Thyroid gland (tissue), 4 donors: ENCODE results near the gene SCYL3. TPM values are rescaled to one million over a fixed set of nuclear protein-coding genes. Genes with fewer than 3 reads are reported as not detected.

Experiments used
- DNase-seq, 2 donors: peaks; one replicate each; pipeline ENCODE4 v3.0.0-alpha.2; 2019
- H3K27ac ChIP-seq, 3 donors: fragments of 200-600 bp; sonication (generic); 1 replicate in 2 of 3; 2 replicates in 1 of 3; pipeline ENCODE4 v1.5.1; 2016 to 2019; ENCODE audit warnings: mild to moderate bottlenecking in 1 of 3, moderate library complexity in 1 of 3
- H3K27me3 ChIP-seq: fragments of 200-600 bp; sonication (generic); one replicate; pipeline ENCODE4 v1.5.1; 2019
- H3K36me3 ChIP-seq, 2 donors: fragments of 200-600 bp; sonication (generic); one replicate each; pipeline ENCODE4 v1.5.1; 2016 to 2019
- H3K4me1 ChIP-seq, 2 donors: fragments of 200-600 bp; sonication (generic); one replicate each; pipeline ENCODE4 v1.5.1; 2017 to 2019
- H3K4me3 ChIP-seq, 3 donors: fragments of 200-600 bp; sonication (generic); replicated peaks in 1 of 3; 1 replicate in 2 of 3; 2 replicates in 1 of 3; pipeline ENCODE4 v1.5.1; 2016; ENCODE audit warnings: mild to moderate bottlenecking in 1 of 3
- H3K9me3 ChIP-seq: fragments of 200-600 bp; sonication (generic); one replicate; pipeline ENCODE4 v1.5.1; 2017
- POLR2A ChIP-seq, 2 donors: fragments of 450-650 bp; IDR thresholded peaks; one replicate each; pipeline ENCODE4 v1.6.1; 2017; ENCODE audit warnings: antibody characterized with exemption in 2 of 2, mild to moderate bottlenecking in 2 of 2, moderate library complexity in 1 of 2
- WGBS, 2 donors: methylation state at CpG; one replicate each; pipeline ENCODE4 v1.1.5; 2017; 5-methylcytosine and 5-hydroxymethylcytosine counted together
- intact Hi-C: fragments of 100-400 bp; cut with DNase I; formaldehyde crosslinking; loops from one replicate; pipeline ENCODE4 v1.15.1; 2023
- total RNA-seq, 4 donors: library from RNA; depleted of rRNA; stranded (reverse); fragments of >200 nt; gene quantifications; one replicate each; pipeline ENCODE4 v1.2.3, GENCODE V29; 2016
- TF ChIP-seq, protein P1 (sequence below), 6 experiments: fragments of 200-600 bp in 3 of 6; fragments of 450-650 bp in 3 of 6; sonication (generic) in 3 of 6; IDR thresholded peaks; one replicate each; pipeline ENCODE4 v1.5.1; 2016 to 2019; ENCODE audit warnings: antibody characterized with exemption in 6 of 6, mild to moderate bottlenecking in 2 of 6, inconsistent platforms in 1 of 6, moderate library complexity in 1 of 6

The SCYL3 gene
- total RNA-seq: 10 to 100 TPM; 12.9 to 18.3 (median 16.3) TPM

DNA sequence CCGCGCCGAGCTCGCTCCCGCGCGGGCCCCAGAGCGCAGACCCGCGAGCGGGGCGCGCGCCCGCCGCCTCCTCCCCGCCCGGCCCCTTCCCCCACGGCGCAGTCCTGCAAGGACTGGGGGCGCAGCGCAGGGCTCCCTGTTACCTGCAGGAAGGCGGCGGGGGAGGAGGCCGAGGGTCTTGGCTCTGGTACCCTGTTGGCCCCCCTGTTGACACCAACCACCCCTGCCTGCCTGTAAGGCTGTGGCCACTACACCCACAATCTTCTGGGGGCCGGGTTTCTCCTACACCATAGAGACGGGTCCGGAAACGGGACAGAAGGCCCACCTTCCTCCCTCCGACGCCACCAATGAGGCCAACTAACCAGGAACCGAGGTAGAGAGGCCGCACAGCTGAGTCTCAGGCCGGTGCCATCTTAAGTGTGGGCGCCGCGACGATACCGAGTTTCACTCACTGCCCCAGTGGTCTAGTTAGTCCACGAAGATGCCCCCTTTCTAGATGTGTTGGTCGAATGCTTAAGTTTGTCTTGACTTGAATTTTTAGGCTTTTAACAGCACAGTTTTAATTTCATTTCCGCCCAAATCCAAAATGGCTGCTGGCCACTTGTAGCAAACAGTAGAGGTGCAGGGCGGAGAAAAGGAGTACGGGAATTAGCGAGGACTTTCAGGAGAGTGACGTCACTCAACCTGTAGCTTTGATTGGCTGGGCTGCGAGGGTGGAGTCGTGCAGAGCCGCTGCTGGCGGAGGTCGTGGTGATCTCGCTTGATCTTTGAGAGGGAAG is at the start of gene SCYL3:
TSS of gene SCYL3 (minus strand) at position 252 of the 779 bp plus-strand sequence. CDS start 5,056 bp downstream, outside the sequence.
- TF ChIP-seq POLR2A (IDR thresholded peaks at IDR 0.05): peak in 1 of 2 donors; percentile 69
- TF ChIP-seq, protein P1, sequence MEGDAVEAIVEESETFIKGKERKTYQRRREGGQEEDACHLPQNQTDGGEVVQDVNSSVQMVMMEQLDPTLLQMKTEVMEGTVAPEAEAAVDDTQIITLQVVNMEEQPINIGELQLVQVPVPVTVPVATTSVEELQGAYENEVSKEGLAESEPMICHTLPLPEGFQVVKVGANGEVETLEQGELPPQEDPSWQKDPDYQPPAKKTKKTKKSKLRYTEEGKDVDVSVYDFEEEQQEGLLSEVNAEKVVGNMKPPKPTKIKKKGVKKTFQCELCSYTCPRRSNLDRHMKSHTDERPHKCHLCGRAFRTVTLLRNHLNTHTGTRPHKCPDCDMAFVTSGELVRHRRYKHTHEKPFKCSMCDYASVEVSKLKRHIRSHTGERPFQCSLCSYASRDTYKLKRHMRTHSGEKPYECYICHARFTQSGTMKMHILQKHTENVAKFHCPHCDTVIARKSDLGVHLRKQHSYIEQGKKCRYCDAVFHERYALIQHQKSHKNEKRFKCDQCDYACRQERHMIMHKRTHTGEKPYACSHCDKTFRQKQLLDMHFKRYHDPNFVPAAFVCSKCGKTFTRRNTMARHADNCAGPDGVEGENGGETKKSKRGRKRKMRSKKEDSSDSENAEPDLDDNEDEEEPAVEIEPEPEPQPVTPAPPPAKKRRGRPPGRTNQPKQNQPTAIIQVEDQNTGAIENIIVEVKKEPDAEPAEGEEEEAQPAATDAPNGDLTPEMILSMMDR (IDR thresholded peaks at IDR 0.05): peak in 1 of 6 experiments; percentile 13
- peaks cover 23 to 36% of the 10 kb centered on the region in 2 donors for H3K4me1 ChIP-seq
- no peaks in the 10 kb centered on the region for H3K36me3 ChIP-seq
- intact Hi-C loops: no loop called here
- no peaks in the 10 kb centered on the region for H3K9me3 ChIP-seq
- H3K4me3 ChIP-seq: peak within 1 kb of the TSS; percentile 80 to 94 (median 83)
- peak; percentile 95 for DNase-seq
- peak within 1 kb of the TSS; percentile 96 to 99 (median 98) for H3K27ac ChIP-seq
- WGBS, 2 donors: 0 to 1% methylated on average over 27 to 35 of the region's 52 CpGs
- H3K27me3 ChIP-seq: no peaks in the 10 kb centered on the region

DNA sequence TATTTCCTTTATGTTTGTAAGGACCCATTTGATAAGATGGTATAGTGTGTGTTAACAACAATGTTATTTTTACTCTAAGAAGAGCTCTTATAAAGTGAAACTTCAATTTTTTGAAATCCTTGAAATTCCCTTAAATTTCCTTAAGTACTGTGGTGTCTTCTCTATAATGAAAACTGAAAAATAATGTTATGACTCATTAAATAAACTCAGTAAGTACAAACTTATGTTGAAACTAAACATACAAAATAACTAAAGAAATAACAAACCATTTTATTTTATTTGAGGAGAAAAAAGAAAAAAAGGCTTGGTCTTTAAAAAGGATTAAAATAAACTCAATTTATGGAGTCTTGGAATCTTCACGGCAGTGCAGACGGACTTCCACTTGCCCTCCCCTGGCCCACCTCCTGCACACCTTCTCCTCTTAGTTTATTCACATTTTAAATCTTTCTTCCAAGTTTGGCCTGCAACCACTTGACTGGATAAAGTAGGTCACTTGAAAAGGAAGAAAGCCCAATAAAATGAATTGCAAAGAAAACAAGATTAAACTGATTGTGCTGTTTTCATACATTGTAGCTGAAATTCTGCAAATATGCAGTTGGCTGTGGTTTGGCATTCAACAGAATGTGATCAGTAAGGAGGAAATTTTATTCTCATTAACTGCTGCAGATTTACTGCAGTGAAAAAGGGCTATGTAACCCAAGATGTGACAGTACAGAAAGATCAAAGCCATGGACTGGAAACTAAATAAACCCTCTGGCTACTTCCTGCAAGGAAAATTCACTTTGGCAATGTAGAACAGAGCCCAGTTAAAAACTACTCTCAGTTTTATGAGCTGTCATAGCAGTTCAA is 48.5 kb upstream of the SCYL3 start:
- DNase-seq: peak; percentile 23 to 29

GRCh38 chr1:169933984-169934725 is 40.5 kb upstream of the SCYL3 start:
- no peak for TF ChIP-seq POLR2A (IDR thresholded peaks at IDR 0.05)
- TF ChIP-seq, protein P1 (IDR thresholded peaks at IDR 0.05): no peak
- Histone ChIP-seq H3K27ac (no peak overlapping the region), H3K9me3 (no peaks in the 10 kb centered on the region), H3K4me1 (no peaks in the 10 kb centered on the region), H3K36me3 (no peaks in the 10 kb centered on the region), H3K27me3 (no peaks in the 10 kb centered on the region), H3K4me3 (no peak overlapping the region)
- no peak for DNase-seq
- 64 to 66% methylated on average over 7 of the region's 7 CpGs for WGBS, 2 donors
- intact Hi-C loops: no loop called here

More for the DNA sequence above, 48.5 kb upstream of the SCYL3 start:
- whole genome bisulfite sequencing, 2 donors: 26 to 30% methylated on average over 2 of the region's 2 CpGs
- Histone ChIP-seq H3K27me3 (no peaks in the 10 kb centered on the region), H3K27ac (no peak overlapping the region), H3K36me3 (no peaks in the 10 kb centered on the region), H3K9me3 (no peaks in the 10 kb centered on the region), H3K4me1 (peaks cover 0 to 13% of the 10 kb centered on the region in 2 donors), H3K4me3 (no peak overlapping the region)
- intact Hi-C loops: no loop called here
- no peak for TF ChIP-seq POLR2A (IDR thresholded peaks at IDR 0.05)
- TF ChIP-seq, protein P1 (IDR thresholded peaks at IDR 0.05): no peak

- no peaks in the 10 kb centered on the region for H3K4me1 ChIP-seq
- H3K4me3 ChIP-seq: no peak overlapping the region
- intact Hi-C loops: no loop called here
- TF ChIP-seq POLR2A (IDR thresholded peaks at IDR 0.05): no peak
- TF ChIP-seq, protein P1 (IDR thresholded peaks at IDR 0.05): no peak
- 87 to 89% methylated on average over 1 of the region's 1 CpG for WGBS, 2 donors
- no peaks in the 10 kb centered on the region for H3K36me3 ChIP-seq
- no peaks in the 10 kb centered on the region for H3K9me3 ChIP-seq
- no peak overlapping the region for H3K27ac ChIP-seq
- no peaks in the 10 kb centered on the region for H3K27me3 ChIP-seq
- DNase-seq: no peak
These were observed 38.1 kb upstream of the SCYL3 start for GRCh38 chr1:169931795-169932231.
